DMS79 (cell line): Measurements from ENCODE around the gene FANCI.

Experiments used
- DNase-seq: peaks from one replicate; lab custom pipeline; 2025; lab: John Stamatoyannopoulos, UW

Gene FANCI

GRCh38 chr15:89307046-89307587 is 63.3 kb downstream of the FANCI start:
- no peak for DNase-seq

GRCh38 chr15:89307791-89308190 is 64.0 kb downstream of the FANCI start:
- DNase-seq = no peak

- peak; percentile 13 for DNase-seq
Observed at GRCh38 chr15:89308236-89308635, 64.5 kb downstream of the FANCI start.

- no peak for DNase-seq
Observed at GRCh38 chr15:89309993-89310392, 66.2 kb downstream of the FANCI start.

- no peak for DNase-seq
Observed at GRCh38 chr15:89315375-89315929, 71.7 kb downstream of the FANCI start.

- DNase-seq = no peak
Observed at GRCh38 chr15:89316504-89316903, 72.7 kb downstream of the FANCI start.

- DNase-seq = no peak
Observed at GRCh38 chr15:89317186-89317720, 73.5 kb downstream of the FANCI start.

GRCh38 chr15:89319678-89320077 is 75.9 kb downstream of the FANCI start:
- no peak for DNase-seq

GRCh38 chr15:89320200-89320599 is 76.4 kb downstream of the FANCI start:
- no peak for DNase-seq

- DNase-seq = no peak
Observed at GRCh38 chr15:89321521-89322410, 78.0 kb downstream of the FANCI start.

GRCh38 chr15:89322822-89323221 is 79.0 kb downstream of the FANCI start:
- no peak for DNase-seq

GRCh38 chr15:89323825-89324224 is 80.0 kb downstream of the FANCI start:
- DNase-seq = no peak

GRCh38 chr15:89325039-89325803 is 81.4 kb downstream of the FANCI start:
- no peak for DNase-seq

- DNase-seq = no peak
Observed at GRCh38 chr15:89326316-89326715, 82.5 kb downstream of the FANCI start.

GRCh38 chr15:89327113-89327512 is 83.3 kb downstream of the FANCI start:
- no peak for DNase-seq

GRCh38 chr15:89328398-89329254 is 84.8 kb downstream of the FANCI start:
- no peak for DNase-seq

- no peak for DNase-seq
Observed at GRCh38 chr15:89329329-89330084, 85.7 kb downstream of the FANCI start.

- no peak for DNase-seq
Observed at GRCh38 chr15:89330119-89330518, 86.3 kb downstream of the FANCI start.

GRCh38 chr15:89330881-89331595 is 87.3 kb downstream of the FANCI start:
- DNase-seq = no peak

- no peak for DNase-seq
Observed at GRCh38 chr15:89332446-89332845, 88.7 kb downstream of the FANCI start.
